Liver (tissue), 9 donors: ENCODE results near the gene PGGHG. TPM values are rescaled to one million over a fixed set of nuclear protein-coding genes. Genes with fewer than 3 reads are reported as not detected.

Experiments used
- DNase-seq: peaks from one replicate; pipeline ENCODE4 v3.0.0-alpha.2; 2017; ENCODE audit warnings: low spot score
- H3K27ac ChIP-seq, 2 donors: one replicate each; pipeline ENCODE4 v1.7.0; 2013; ENCODE audit warnings: inconsistent platforms in 2 of 2, low read length in 2 of 2, control low read depth in 1 of 2, low read depth in 1 of 2, mild to moderate bottlenecking in 1 of 2
- H3K27me3 ChIP-seq, 4 donors: one replicate each; pipeline versions ENCODE4 v1.6.1 to v1.7.0; 2013; ENCODE audit warnings: low read length in 3 of 4, inconsistent platforms in 1 of 4, mild to moderate bottlenecking in 1 of 4, moderate library complexity in 1 of 4; ENCODE audit not compliant: control insufficient read depth in 4 of 4, insufficient read depth in 4 of 4
- H3K36me3 ChIP-seq, 4 donors: one replicate each; pipeline versions ENCODE4 v1.6.1 to v1.7.0; 2013; ENCODE audit warnings: low read length in 3 of 4, mild to moderate bottlenecking in 3 of 4, low read depth in 1 of 4, moderate library complexity in 1 of 4; ENCODE audit not compliant: control insufficient read depth in 4 of 4, insufficient read depth in 3 of 4
- H3K4me1 ChIP-seq, 4 donors: one replicate each; pipeline versions ENCODE4 v1.6.1 to v1.7.0; 2013; ENCODE audit warnings: low read length in 3 of 4, mild to moderate bottlenecking in 3 of 4, moderate library complexity in 1 of 4; ENCODE audit not compliant: control insufficient read depth in 4 of 4, insufficient read depth in 4 of 4
- H3K4me3 ChIP-seq, 3 donors: one replicate each; pipeline versions ENCODE4 v1.6.1 to v1.7.0; 2013; ENCODE audit warnings: low read length in 3 of 3, control low read depth in 1 of 3, low read depth in 1 of 3, mild to moderate bottlenecking in 1 of 3
- H3K9ac ChIP-seq, 2 donors: one replicate each; pipeline ENCODE4 v1.7.0; 2013; ENCODE audit warnings: low read length in 2 of 2, mild to moderate bottlenecking in 2 of 2, moderate library complexity in 2 of 2, control low read depth in 1 of 2, low read depth in 1 of 2
- H3K9me3 ChIP-seq, 4 donors: one replicate each; pipeline versions ENCODE4 v1.6.1 to v1.7.0; 2013; ENCODE audit warnings: low read length in 3 of 4; ENCODE audit not compliant: control insufficient read depth in 4 of 4
- EGR1 ChIP-seq, 2 donors: IDR thresholded peaks; 2 replicates each; pipeline ENCODE4 v1.6.1; 2016 to 2018; ENCODE audit warnings: antibody characterized with exemption in 2 of 2, low read depth in 2 of 2
- FOXA1 ChIP-seq: IDR thresholded peaks from 2 replicates; pipeline ENCODE4 v1.6.1; 2016; ENCODE audit warnings: antibody characterized with exemption
- FOXA2 ChIP-seq: IDR thresholded peaks from 2 replicates; pipeline ENCODE4 v1.6.1; 2016; ENCODE audit warnings: antibody characterized with exemption
- HNF4A ChIP-seq, 2 donors: conservative IDR thresholded peaks; 2 replicates each; pipeline ENCODE4 v1.6.1; 2016; ENCODE audit warnings: antibody characterized with exemption in 2 of 2, mild to moderate bottlenecking in 2 of 2
- HNF4G ChIP-seq: IDR thresholded peaks from 2 replicates; pipeline ENCODE4 v1.6.1; 2016; ENCODE audit warnings: antibody characterized with exemption
- JUND ChIP-seq, 2 donors: IDR thresholded peaks; 2 replicates each; pipeline ENCODE4 v1.6.1; 2016; ENCODE audit warnings: antibody characterized with exemption in 2 of 2
- NR2F2 ChIP-seq: IDR thresholded peaks from 2 replicates; pipeline ENCODE4 v1.6.1; 2016; ENCODE audit warnings: antibody characterized with exemption
- RXRA ChIP-seq, 2 donors: IDR thresholded peaks; 2 replicates each; pipeline ENCODE4 v1.6.1; 2017 to 2018; ENCODE audit warnings: antibody characterized with exemption in 2 of 2, mild to moderate bottlenecking in 1 of 2
- SP1 ChIP-seq: IDR thresholded peaks from 2 replicates; pipeline ENCODE4 v1.6.1; 2018; ENCODE audit warnings: antibody characterized with exemption, mild to moderate bottlenecking
- TAF1 ChIP-seq: conservative IDR thresholded peaks from 2 replicates; pipeline ENCODE4 v1.6.1; 2016; ENCODE audit warnings: antibody characterized with exemption, mild to moderate bottlenecking
- YY1 ChIP-seq: IDR thresholded peaks from 2 replicates; pipeline ENCODE4 v1.6.1; 2016; ENCODE audit warnings: antibody characterized with exemption, mild to moderate bottlenecking
- WGBS: extraction: QIAGEN DNeasy Blood & Tissue Kit; methylation state at CpG from one replicate; pipeline ENCODE4 v1.1.7; 2013; 5-methylcytosine and 5-hydroxymethylcytosine counted together
- polyA plus RNA-seq, 2 donors: library from polyadenylated mRNA; stranded (reverse) in 1 of 2; unstranded in 1 of 2; fragments of 200-250 nt in 1 of 2; fragments of >200 nt in 1 of 2; fragmentation: Nextera tagmentation in 1 of 2; extraction: Ambion mirVana in 1 of 2; gene quantifications; one replicate each; pipeline versions ENCODE4 v1.2.1 to v1.2.3, GENCODE V29; 2013 to 2015
- total RNA-seq, 2 donors: library from RNA; depleted of rRNA; stranded (reverse); fragments of >200 nt; gene quantifications; one replicate each; pipeline ENCODE4 v1.2.3, GENCODE V29; 2014
- TF ChIP-seq, protein P1 (sequence below): fragments of 150-350 bp; IDR thresholded peaks from 2 replicates; pipeline ENCODE4 v1.5.1; 2017; ENCODE audit warnings: improper control_type of control experiment, low read depth, low read length; ENCODE audit not compliant: missing input control
- TF ChIP-seq, protein P2 (sequence below): IDR thresholded peaks from 2 replicates; pipeline ENCODE4 v1.6.1; 2016; ENCODE audit warnings: antibody characterized with exemption
- TF ChIP-seq, protein P3 (sequence below): IDR thresholded peaks from 2 replicates; pipeline ENCODE4 v1.6.1; 2016; ENCODE audit warnings: antibody characterized with exemption, mild to moderate bottlenecking
- TF ChIP-seq, protein P4 (sequence below): IDR thresholded peaks from 2 replicates; pipeline ENCODE4 v1.6.1; 2016; ENCODE audit warnings: antibody characterized with exemption
- donor health status: healthy.
- donor health status: healthy.
- donor health status: healthy.
- donor health status: healthy.
- donor health status: healthy.

PGGHG gene
- total and polyA plus RNA-seq, 4 donors: 1.3 to 11.4 (median 7.5) TPM

DNA sequence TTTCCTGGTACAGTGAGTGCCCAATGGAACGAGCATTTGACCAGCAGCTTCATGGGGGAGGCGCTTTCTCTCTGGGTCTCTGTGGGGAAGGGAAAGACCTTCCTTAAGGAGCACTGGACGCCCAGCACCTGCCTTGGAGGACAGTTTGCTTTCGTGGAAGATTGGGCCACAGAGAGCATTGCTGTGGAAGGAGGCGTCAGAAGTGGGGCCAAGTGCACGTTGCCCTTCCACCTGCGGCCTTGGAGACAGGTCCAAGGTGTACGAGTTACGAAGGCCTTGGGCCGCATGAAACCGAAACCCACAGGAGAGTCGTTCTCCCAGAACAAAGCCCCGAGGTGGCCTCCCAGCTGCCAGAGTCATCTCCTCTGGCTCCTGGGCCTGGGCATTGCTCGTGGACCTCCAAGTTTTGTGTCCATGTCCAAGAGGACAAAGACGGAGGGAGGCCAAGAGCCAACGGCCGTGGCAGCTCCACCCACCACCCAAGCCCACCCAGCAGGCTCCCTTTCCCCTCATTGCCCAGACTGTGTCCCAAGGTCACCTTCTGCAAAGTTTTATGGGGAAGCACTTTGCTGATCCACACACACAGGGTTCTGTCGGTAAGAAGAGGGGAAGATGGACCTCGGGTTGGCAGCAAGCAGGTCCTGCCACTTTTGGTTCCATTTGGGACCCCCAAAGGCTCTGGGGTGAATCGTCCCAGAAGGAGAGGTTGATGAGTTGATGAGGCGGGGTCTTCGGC is 16.6 kb upstream of the PGGHG start (continued):
- TF ChIP-seq, protein P1, sequence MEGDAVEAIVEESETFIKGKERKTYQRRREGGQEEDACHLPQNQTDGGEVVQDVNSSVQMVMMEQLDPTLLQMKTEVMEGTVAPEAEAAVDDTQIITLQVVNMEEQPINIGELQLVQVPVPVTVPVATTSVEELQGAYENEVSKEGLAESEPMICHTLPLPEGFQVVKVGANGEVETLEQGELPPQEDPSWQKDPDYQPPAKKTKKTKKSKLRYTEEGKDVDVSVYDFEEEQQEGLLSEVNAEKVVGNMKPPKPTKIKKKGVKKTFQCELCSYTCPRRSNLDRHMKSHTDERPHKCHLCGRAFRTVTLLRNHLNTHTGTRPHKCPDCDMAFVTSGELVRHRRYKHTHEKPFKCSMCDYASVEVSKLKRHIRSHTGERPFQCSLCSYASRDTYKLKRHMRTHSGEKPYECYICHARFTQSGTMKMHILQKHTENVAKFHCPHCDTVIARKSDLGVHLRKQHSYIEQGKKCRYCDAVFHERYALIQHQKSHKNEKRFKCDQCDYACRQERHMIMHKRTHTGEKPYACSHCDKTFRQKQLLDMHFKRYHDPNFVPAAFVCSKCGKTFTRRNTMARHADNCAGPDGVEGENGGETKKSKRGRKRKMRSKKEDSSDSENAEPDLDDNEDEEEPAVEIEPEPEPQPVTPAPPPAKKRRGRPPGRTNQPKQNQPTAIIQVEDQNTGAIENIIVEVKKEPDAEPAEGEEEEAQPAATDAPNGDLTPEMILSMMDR: no peak

DNA sequence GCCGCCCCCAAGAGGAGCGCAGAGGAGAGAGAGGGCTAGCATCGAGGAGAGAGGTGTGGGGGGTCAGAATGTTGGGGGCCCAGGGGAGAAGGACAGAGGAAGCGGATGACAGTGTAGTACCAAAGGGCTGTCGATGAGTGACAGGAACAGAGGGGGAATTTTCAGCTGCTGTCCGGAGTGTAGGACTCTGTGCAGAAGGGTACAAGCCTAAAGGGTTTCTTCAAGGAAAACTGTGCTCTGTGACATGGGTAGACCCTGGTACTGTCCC is 16.1 kb upstream of the PGGHG start:
- H3K27ac ChIP-seq: no peak overlapping the region
- no peaks in the 10 kb centered on the region for H3K9me3 ChIP-seq
- H3K4me3 ChIP-seq: no peak overlapping the region
- 89% methylated on average over 6 of the region's 6 CpGs for WGBS
- peaks cover 0 to 3% (median 0%) of the 10 kb centered on the region in 4 donors for H3K4me1 ChIP-seq
- no peaks in the 10 kb centered on the region for H3K27me3 ChIP-seq
- no peak overlapping the region for H3K9ac ChIP-seq
- DNase-seq: no peak
- no peaks in the 10 kb centered on the region for H3K36me3 ChIP-seq
- no peak for TF ChIP-seq HNF4G
- no peak for TF ChIP-seq RXRA (IDR thresholded peaks at IDR 0.05)

DNA sequence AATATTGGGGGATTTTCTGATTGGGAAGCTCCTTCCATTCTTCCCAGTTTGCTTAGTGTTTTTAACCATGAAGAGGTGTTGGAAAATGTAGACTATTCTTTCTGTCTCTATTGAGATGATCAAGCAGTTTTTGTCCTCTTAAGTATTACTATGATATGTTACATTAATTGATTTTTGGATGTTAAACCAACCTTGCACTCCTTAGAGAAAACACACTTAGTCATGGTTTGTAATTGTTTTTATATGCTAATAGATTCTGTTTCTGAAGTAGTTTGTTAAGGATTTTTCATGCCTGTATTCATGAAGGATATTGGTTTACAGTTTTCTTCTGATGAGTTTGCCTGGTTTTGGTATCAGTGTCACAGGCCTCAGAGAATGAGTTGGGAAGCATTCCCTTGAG is 12.7 kb upstream of the PGGHG start:
- peaks cover 7 to 32% (median 25%) of the 10 kb centered on the region in 4 donors for H3K4me1 ChIP-seq
- no peak overlapping the region for H3K9ac ChIP-seq
- H3K9me3 ChIP-seq: no peaks in the 10 kb centered on the region
- no peak for DNase-seq
- no peaks in the 10 kb centered on the region for H3K36me3 ChIP-seq
- no peak overlapping the region for H3K27ac ChIP-seq
- TF ChIP-seq FOXA2 (no peak), HNF4G (no peak), YY1 (no peak), TAF1 (no peak), SP1 (no peak), JUND (IDR thresholded peaks at IDR 0.05) (no peak), FOXA1 (no peak), HNF4A (conservative IDR thresholded peaks at IDR 0.05) (no peak), NR2F2 (no peak), EGR1 (IDR thresholded peaks at IDR 0.05; ENCODE audit: low read depth in 2 of 2) (no peak)
- TF ChIP-seq, protein P2, sequence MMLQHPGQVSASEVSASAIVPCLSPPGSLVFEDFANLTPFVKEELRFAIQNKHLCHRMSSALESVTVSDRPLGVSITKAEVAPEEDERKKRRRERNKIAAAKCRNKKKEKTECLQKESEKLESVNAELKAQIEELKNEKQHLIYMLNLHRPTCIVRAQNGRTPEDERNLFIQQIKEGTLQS: no peak
- TF ChIP-seq, protein P3, sequence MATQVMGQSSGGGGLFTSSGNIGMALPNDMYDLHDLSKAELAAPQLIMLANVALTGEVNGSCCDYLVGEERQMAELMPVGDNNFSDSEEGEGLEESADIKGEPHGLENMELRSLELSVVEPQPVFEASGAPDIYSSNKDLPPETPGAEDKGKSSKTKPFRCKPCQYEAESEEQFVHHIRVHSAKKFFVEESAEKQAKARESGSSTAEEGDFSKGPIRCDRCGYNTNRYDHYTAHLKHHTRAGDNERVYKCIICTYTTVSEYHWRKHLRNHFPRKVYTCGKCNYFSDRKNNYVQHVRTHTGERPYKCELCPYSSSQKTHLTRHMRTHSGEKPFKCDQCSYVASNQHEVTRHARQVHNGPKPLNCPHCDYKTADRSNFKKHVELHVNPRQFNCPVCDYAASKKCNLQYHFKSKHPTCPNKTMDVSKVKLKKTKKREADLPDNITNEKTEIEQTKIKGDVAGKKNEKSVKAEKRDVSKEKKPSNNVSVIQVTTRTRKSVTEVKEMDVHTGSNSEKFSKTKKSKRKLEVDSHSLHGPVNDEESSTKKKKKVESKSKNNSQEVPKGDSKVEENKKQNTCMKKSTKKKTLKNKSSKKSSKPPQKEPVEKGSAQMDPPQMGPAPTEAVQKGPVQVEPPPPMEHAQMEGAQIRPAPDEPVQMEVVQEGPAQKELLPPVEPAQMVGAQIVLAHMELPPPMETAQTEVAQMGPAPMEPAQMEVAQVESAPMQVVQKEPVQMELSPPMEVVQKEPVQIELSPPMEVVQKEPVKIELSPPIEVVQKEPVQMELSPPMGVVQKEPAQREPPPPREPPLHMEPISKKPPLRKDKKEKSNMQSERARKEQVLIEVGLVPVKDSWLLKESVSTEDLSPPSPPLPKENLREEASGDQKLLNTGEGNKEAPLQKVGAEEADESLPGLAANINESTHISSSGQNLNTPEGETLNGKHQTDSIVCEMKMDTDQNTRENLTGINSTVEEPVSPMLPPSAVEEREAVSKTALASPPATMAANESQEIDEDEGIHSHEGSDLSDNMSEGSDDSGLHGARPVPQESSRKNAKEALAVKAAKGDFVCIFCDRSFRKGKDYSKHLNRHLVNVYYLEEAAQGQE: no peak
- TF ChIP-seq, protein P4, sequence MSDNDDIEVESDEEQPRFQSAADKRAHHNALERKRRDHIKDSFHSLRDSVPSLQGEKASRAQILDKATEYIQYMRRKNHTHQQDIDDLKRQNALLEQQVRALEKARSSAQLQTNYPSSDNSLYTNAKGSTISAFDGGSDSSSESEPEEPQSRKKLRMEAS: no peak
- TF ChIP-seq, protein P1: no peak
- no peak overlapping the region for H3K4me3 ChIP-seq
- no peaks in the 10 kb centered on the region for H3K27me3 ChIP-seq
